ENCODE results near the gene DNAH10. TPM values are rescaled to one million over a fixed set of nuclear protein-coding genes. Genes with fewer than 3 reads are reported as not detected.

DNAH10 gene
- total RNA-seq, 1 experiment from 2014 or later: 0.09 TPM

- no peak for DNase-seq (ENCODE audit: low spot score)
- POLR2A ChIA-PET: no interaction called here
- no peak for TF ChIP-seq ZNF121 (CRISPR knock-in tag; IDR thresholded peaks at IDR 0.05)
- no peak for TF ChIP-seq SP1 (CRISPR knock-in tag; conservative IDR thresholded peaks at IDR 0.05)
- no peak for TF ChIP-seq ZNF263 (CRISPR knock-in tag; IDR thresholded peaks at IDR 0.05; ENCODE audit: low read depth)
- Mint-ChIP-seq H3K9me3 (peaks cover 12% of the 10 kb centered on the region; the same call in 1 of the 2 replicates), H3K36me3 (no peaks in the 10 kb centered on the region), H3K4me3 (no peak overlapping the region), H3K4me1 (peaks cover 12% of the 10 kb centered on the region), H3K27ac (no peak overlapping the region), H3K27me3 (ENCODE audit: low read depth) (peaks cover 9% of the 10 kb centered on the region)
- no peak for ATAC-seq
- CTCF ChIA-PET: no interaction called here
Observed at GRCh38 chr12:123894823-123895345, 132.8 kb downstream of the DNAH10 start.

- DNase-seq (ENCODE audit: low spot score): no peak
- TF ChIP-seq, protein P1, sequence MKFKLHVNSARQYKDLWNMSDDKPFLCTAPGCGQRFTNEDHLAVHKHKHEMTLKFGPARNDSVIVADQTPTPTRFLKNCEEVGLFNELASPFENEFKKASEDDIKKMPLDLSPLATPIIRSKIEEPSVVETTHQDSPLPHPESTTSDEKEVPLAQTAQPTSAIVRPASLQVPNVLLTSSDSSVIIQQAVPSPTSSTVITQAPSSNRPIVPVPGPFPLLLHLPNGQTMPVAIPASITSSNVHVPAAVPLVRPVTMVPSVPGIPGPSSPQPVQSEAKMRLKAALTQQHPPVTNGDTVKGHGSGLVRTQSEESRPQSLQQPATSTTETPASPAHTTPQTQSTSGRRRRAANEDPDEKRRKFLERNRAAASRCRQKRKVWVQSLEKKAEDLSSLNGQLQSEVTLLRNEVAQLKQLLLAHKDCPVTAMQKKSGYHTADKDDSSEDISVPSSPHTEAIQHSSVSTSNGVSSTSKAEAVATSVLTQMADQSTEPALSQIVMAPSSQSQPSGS (CRISPR knock-in tag; IDR thresholded peaks at IDR 0.05; ENCODE audit: borderline replicate concordance, low read depth): no peak
- no peak for TF ChIP-seq RORB (CRISPR knock-in tag; IDR thresholded peaks at IDR 0.05)
- Mint-ChIP-seq H3K4me3 (no peak overlapping the region), H3K27me3 (ENCODE audit: low read depth) (peaks cover 10% of the 10 kb centered on the region), H3K36me3 (no peaks in the 10 kb centered on the region; the same call in 1 of the 2 replicates), H3K27ac (no peak overlapping the region), H3K4me1 (peaks cover 11% of the 10 kb centered on the region), H3K9me3 (peaks cover 15% of the 10 kb centered on the region)
- CTCF ChIA-PET: no interaction called here
- POLR2A ChIA-PET: no interaction called here
- ATAC-seq: no peak
Observed at GRCh38 chr12:123895451-123895850, 133.3 kb downstream of the DNAH10 start.

DNA sequence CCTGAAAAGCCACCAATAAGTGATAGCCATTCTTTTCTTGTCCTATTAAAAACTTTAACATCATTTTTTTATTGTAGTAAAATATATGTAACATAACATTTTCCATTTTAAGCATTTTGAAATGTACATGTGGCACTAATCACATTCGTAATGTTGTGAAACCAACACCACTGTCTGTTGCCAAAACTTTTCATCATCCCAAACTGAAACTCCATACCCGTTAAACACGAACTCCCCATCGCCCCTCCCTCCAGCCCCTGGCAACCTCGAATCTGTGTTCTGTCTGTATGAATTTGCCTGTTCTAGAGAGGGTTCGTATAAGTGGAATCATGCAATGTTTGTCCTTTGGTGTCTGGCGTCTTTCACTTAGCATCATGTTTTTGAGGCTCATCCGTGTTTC, 134.7 kb downstream of the DNAH10 start:
- ChIA-PET POLR2A (no interaction called here), CTCF (no interaction called here)
- no peak for ATAC-seq
- Mint-ChIP-seq H3K4me3 (no peak overlapping the region), H3K4me1 (peaks cover 12% of the 10 kb centered on the region), H3K27me3 (ENCODE audit: low read depth) (peaks cover 16% of the 10 kb centered on the region), H3K9me3 (peaks cover 21% of the 10 kb centered on the region), H3K36me3 (no peaks in the 10 kb centered on the region; the same call in 1 of the 2 replicates), H3K27ac (no peak overlapping the region)
- no peak for DNase-seq (ENCODE audit: low spot score)
- TF ChIP-seq, protein P2, sequence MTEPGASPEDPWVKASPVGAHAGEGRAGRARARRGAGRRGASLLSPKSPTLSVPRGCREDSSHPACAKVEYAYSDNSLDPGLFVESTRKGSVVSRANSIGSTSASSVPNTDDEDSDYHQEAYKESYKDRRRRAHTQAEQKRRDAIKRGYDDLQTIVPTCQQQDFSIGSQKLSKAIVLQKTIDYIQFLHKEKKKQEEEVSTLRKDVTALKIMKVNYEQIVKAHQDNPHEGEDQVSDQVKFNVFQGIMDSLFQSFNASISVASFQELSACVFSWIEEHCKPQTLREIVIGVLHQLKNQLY (CRISPR knock-in tag; IDR thresholded peaks at IDR 0.05): no peak
- TF ChIP-seq ZNF396 (CRISPR knock-in tag; IDR thresholded peaks at IDR 0.05; ENCODE audit: borderline replicate concordance) (no peak), ZNF138 (CRISPR knock-in tag; conservative IDR thresholded peaks at IDR 0.05) (no peak), FOXK1 (CRISPR knock-in tag; IDR thresholded peaks at IDR 0.05) (no peak), MYBL2 (CRISPR knock-in tag; IDR thresholded peaks at IDR 0.05) (no peak), ZNF219 (CRISPR knock-in tag; IDR thresholded peaks at IDR 0.05; ENCODE audit: borderline replicate concordance) (no peak), ZNF317 (CRISPR knock-in tag; IDR thresholded peaks at IDR 0.05; ENCODE audit: borderline replicate concordance, low read depth) (no peak), GTF2I (CRISPR knock-in tag; conservative IDR thresholded peaks at IDR 0.05) (no peak), RORB (CRISPR knock-in tag; IDR thresholded peaks at IDR 0.05) (no peak), ZNF263 (CRISPR knock-in tag; IDR thresholded peaks at IDR 0.05; ENCODE audit: low read depth) (no peak), TEAD4 (CRISPR knock-in tag; IDR thresholded peaks at IDR 0.05) (no peak), ZSCAN18 (CRISPR knock-in tag; IDR thresholded peaks at IDR 0.05) (no peak), TP53 (CRISPR knock-in tag; IDR thresholded peaks at IDR 0.05) (no peak), KAT7 (CRISPR knock-in tag; IDR thresholded peaks at IDR 0.05; ENCODE audit: borderline replicate concordance) (no peak)
- TF ChIP-seq, protein P3, sequence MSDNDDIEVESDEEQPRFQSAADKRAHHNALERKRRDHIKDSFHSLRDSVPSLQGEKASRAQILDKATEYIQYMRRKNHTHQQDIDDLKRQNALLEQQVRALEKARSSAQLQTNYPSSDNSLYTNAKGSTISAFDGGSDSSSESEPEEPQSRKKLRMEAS (CRISPR knock-in tag; IDR thresholded peaks at IDR 0.05): no peak
- TF ChIP-seq, protein P4, sequence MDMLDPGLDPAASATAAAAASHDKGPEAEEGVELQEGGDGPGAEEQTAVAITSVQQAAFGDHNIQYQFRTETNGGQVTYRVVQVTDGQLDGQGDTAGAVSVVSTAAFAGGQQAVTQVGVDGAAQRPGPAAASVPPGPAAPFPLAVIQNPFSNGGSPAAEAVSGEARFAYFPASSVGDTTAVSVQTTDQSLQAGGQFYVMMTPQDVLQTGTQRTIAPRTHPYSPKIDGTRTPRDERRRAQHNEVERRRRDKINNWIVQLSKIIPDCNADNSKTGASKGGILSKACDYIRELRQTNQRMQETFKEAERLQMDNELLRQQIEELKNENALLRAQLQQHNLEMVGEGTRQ (CRISPR knock-in tag; IDR thresholded peaks at IDR 0.05): no peak
- TF ChIP-seq, protein P5, sequence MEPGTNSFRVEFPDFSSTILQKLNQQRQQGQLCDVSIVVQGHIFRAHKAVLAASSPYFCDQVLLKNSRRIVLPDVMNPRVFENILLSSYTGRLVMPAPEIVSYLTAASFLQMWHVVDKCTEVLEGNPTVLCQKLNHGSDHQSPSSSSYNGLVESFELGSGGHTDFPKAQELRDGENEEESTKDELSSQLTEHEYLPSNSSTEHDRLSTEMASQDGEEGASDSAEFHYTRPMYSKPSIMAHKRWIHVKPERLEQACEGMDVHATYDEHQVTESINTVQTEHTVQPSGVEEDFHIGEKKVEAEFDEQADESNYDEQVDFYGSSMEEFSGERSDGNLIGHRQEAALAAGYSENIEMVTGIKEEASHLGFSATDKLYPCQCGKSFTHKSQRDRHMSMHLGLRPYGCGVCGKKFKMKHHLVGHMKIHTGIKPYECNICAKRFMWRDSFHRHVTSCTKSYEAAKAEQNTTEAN (CRISPR knock-in tag; IDR thresholded peaks at IDR 0.05): no peak
